Heart right ventricle (tissue), 16 donors: ENCODE measurements around the gene C1orf52. TPM values are rescaled to one million over a fixed set of nuclear protein-coding genes. Genes with fewer than 3 reads are reported as not detected.

Source experiments
- ATAC-seq, 8 donors: fragments of 200-7000 bp; cut with Tn5 transposase; one replicate each; pipeline ENCODE4 v1.9.1; 2020; ENCODE audit warnings: mild to moderate bottlenecking in 8 of 8, moderate library complexity in 8 of 8, moderate number of reproducible peaks in 1 of 8
- DNase-seq, 2 donors: peaks; one replicate each; pipeline ENCODE4 v3.0.0-alpha.2; 2020
- H3K27ac ChIP-seq, 10 donors: fragments of 200-600 bp; sonication (generic) in 2 of 10; one replicate each; pipeline versions ENCODE4 v1.5.0 to v1.8.0; 2020 to 2022; ENCODE audit warnings: mild to moderate bottlenecking in 3 of 10
- H3K27me3 ChIP-seq, 7 donors: fragments of 200-600 bp; one replicate each; pipeline ENCODE4 v1.8.0; 2021 to 2022; ENCODE audit warnings: mild to moderate bottlenecking in 2 of 7
- H3K36me3 ChIP-seq, 9 donors: fragments of 200-600 bp; sonication (generic) in 1 of 9; one replicate each; pipeline versions ENCODE4 v1.5.0 to v1.8.0; 2020 to 2022; ENCODE audit warnings: mild to moderate bottlenecking in 2 of 9
- H3K4me1 ChIP-seq, 9 donors: fragments of 200-600 bp; sonication (generic) in 1 of 9; one replicate each; pipeline versions ENCODE4 v1.5.0 to v1.8.0; 2020 to 2022; ENCODE audit warnings: mild to moderate bottlenecking in 4 of 9
- H3K4me3 ChIP-seq, 10 donors: fragments of 200-600 bp; sonication (generic) in 2 of 10; one replicate each; pipeline versions ENCODE4 v1.5.0 to v1.8.0; 2020 to 2022; ENCODE audit warnings: mild to moderate bottlenecking in 7 of 10, moderate library complexity in 2 of 10
- H3K9me3 ChIP-seq, 11 donors: fragments of 200-600 bp in 10 of 11; sonication (generic) in 2 of 11; one replicate each; pipeline versions ENCODE4 v1.5.0 to v1.8.0; 2013 to 2022; ENCODE audit warnings: mild to moderate bottlenecking in 2 of 11, control low read depth in 1 of 11, moderate library complexity in 1 of 11
- WGBS, 2 donors: extraction: QIAGEN DNeasy Blood & Tissue Kit; methylation state at CpG; one replicate each; pipeline ENCODE4 v1.1.7; 2013; ENCODE audit warnings: inconsistent platforms in 1 of 2; 5-methylcytosine and 5-hydroxymethylcytosine counted together
- intact Hi-C, 10 donors: fragments of 100-400 bp; cut with DNase I; formaldehyde crosslinking; loops; one replicate each; pipeline versions ENCODE4 v1.11.1 to v1.14.2; 2022
- polyA plus RNA-seq, 2 donors: library from polyadenylated mRNA; stranded (reverse); fragments of 200-250 nt; gene quantifications; one replicate each; pipeline ENCODE4 v1.2.3, GENCODE V29; 2013
- total RNA-seq, 10 donors: library from RNA; stranded (reverse); fragmentation: NEBNext Ultra II Directional in 3 of 10; extraction: Animal tissue kit (Norgen Biotek cat#: 25700) in 3 of 10; gene quantifications; one replicate each; pipeline versions ENCODE4 v1.2.1 to v1.2.4, GENCODE V29; 2021 to 2023
- TF ChIP-seq, protein P1 (sequence below), 9 donors: fragments of 200-600 bp; sonication (generic) in 2 of 9; IDR thresholded peaks; one replicate each; pipeline versions ENCODE4 v1.5.0 to v1.8.0; 2021 to 2022; ENCODE audit warnings: antibody characterized with exemption in 9 of 9, mild to moderate bottlenecking in 5 of 9, moderate library complexity in 1 of 9
- donor health status: Arrhythmogenic right ventricular cardiomyopathy.
- donor health status: ischemic (EF 13 %, LVEDD 7.1; RV severe dilation, severe dysfunction).
- donor health status: healthy with polysubstance abuse.
- donor health status: DM: no; HTN: yes; CAD: no.
- donor health status: DM: no; HTN: no; CAD: no.
- donor health status: ischemic (EF 25% LVEDD 6.9; RV normal size, moderate dysfunction).
- donor health status: ischemic (EF 25% LVEDD 5.7; RV mildly dilated, moderate dysfunction).
- donor health status: healthy.
- donor health status: DM: yes; HTN: yes; CAD: no.
- donor health status: Ischemic cardiomyopathy.
- donor health status: ischemic (EF 35%, LVEDD 5.7; RV mildly dilated, moderate dysfunction).
- donor health status: nonischemic (EF 11% LVEDD 7.7; RV severe dilation, severe dysfunction).
- donor health status: DM: yes; HTN: yes; CAD: no.
- donor health status: PGD.
- donor health status: ischemic (EF 29% LVEDD 5.4; RV normal size, mild dysfunction).
- donor health status: nonischemic (EF 23%, LVEDD 6.1; RV moderate dilation, normal function).

C1orf52 gene
- total and polyA plus RNA-seq, 12 donors: 12.8 to 34.4 (median 15.7) TPM

GRCh38 chr1:85202092-85202863 is 57.2 kb downstream of the C1orf52 start:
- TF ChIP-seq, protein P1, sequence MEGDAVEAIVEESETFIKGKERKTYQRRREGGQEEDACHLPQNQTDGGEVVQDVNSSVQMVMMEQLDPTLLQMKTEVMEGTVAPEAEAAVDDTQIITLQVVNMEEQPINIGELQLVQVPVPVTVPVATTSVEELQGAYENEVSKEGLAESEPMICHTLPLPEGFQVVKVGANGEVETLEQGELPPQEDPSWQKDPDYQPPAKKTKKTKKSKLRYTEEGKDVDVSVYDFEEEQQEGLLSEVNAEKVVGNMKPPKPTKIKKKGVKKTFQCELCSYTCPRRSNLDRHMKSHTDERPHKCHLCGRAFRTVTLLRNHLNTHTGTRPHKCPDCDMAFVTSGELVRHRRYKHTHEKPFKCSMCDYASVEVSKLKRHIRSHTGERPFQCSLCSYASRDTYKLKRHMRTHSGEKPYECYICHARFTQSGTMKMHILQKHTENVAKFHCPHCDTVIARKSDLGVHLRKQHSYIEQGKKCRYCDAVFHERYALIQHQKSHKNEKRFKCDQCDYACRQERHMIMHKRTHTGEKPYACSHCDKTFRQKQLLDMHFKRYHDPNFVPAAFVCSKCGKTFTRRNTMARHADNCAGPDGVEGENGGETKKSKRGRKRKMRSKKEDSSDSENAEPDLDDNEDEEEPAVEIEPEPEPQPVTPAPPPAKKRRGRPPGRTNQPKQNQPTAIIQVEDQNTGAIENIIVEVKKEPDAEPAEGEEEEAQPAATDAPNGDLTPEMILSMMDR (IDR thresholded peaks at IDR 0.05): no peak
- WGBS, 2 donors: 11 to 14% methylated on average over 14 of the region's 14 CpGs
- ATAC-seq (peak in 2 of 8 donors; percentile 1), DNase-seq (no peak)
- H3K4me3 ChIP-seq: peak overlapping the region; percentile 47 to 85 (median 74)
- H3K36me3 ChIP-seq: no peaks in the 10 kb centered on the region
- H3K27ac ChIP-seq: peak overlapping the region; percentile 79 to 96 (median 95)
- H3K4me1 ChIP-seq: peaks cover 0 to 18% (median 8%) of the 10 kb centered on the region in 9 donors
- intact Hi-C loops: loop anchor here in 1 of 10 donors (5.0 kb wide), 1 partner anchor 65 kb away; no protein-coding TSS in a partner anchor
- H3K27me3 ChIP-seq: peaks cover 0 to 79% (median 24%) of the 10 kb centered on the region in 7 donors
- no peaks in the 10 kb centered on the region for H3K9me3 ChIP-seq

- H3K4me3 ChIP-seq: peak overlapping the region; percentile 47 to 85 (median 74)
- TF ChIP-seq, protein P1 (IDR thresholded peaks at IDR 0.05): peak in 2 of 9 donors; percentile 9 to 17
- H3K27me3 ChIP-seq: peaks cover 0 to 79% (median 24%) of the 10 kb centered on the region in 7 donors
- H3K4me1 ChIP-seq: peaks cover 0 to 18% (median 8%) of the 10 kb centered on the region in 9 donors
- peak overlapping the region; percentile 79 to 96 (median 95) for H3K27ac ChIP-seq
- intact Hi-C loops: loop anchor here in 2 of 10 donors (2.0 to 5.0 kb wide), 2 partner anchors 23 to 64 kb away; no protein-coding TSS in a partner anchor
- H3K36me3 ChIP-seq: no peaks in the 10 kb centered on the region
- 0 to 1% methylated on average over 66 to 81 of the region's 81 CpGs for WGBS, 2 donors
- no peaks in the 10 kb centered on the region for H3K9me3 ChIP-seq
- peak; percentile 57 to 68 for DNase-seq
- peak; percentile 83 to 91 (median 88) for ATAC-seq
Observed at GRCh38 chr1:85201340-85202091, 57.9 kb downstream of the C1orf52 start.

DNA sequence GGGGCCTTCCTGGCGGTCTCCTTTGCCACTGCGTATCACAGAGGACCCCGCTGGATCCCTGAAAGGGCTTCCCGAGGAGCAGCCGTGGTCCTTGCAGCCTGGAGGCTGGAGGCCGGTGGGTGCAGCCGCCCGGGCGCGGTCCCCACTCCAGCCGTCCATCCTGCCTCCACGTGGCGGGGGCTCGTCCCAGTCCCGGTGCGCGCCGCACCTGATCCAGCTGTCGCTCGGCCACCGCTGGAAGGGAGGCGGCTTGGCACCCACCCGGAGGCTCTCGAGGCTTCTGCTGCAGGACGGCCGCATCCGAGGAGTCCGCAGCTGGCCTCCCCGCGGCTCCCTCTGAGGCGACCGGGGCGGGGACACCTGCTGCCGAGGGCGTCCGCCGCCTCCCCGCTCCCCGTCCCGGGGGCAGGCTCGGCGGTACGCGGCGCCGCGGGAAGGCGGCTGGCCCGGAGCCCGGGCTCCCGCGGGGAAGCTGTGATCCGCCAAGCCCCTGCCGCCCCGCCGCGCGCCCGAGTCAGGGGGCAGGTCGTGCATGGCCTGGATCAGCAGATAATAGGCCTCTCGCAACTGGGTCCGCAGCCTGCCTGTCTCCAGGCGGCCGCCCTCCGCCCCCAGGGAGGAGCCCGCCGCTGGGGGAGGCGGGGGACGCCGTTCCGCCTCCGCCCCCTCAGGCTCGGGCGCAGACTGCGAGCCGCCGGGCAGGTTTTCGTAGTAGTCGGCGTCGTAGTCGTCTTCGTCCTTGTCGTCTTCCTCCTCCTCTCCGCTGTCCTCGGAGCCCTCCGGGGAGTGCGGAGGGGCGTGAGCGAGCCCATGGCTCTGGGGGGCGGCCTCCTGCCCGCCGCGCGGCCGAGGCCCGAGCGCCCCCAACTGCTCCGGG is 58.8 kb downstream of the C1orf52 start, which contains the start of gene SYDE2:
TSS of gene SYDE2 (minus strand) at position 554 of the 877 bp plus-strand sequence. CDS start at position 534, 20 bp downstream.
- peak; percentile 91 to 95 (median 94) for ATAC-seq
- TF ChIP-seq, protein P1 (IDR thresholded peaks at IDR 0.05): no peak
- Histone ChIP-seq H3K36me3 (no peaks in the 10 kb centered on the region), H3K27me3 (peaks cover 0 to 74% (median 24%) of the 10 kb centered on the region in 7 donors), H3K4me1 (peaks cover 0 to 26% (median 10%) of the 10 kb centered on the region in 9 donors), H3K9me3 (no peaks in the 10 kb centered on the region), H3K4me3 (peak within 1 kb of the TSS; percentile 47 to 85 (median 74)), H3K27ac (peak within 1 kb of the TSS; percentile 79 to 96 (median 95))
- peak; percentile 67 to 77 for DNase-seq
- WGBS, 2 donors: 0 to 1% methylated on average over 95 to 99 of the region's 99 CpGs
- intact Hi-C loops: loop anchor here in 2 of 10 donors (2.0 to 5.0 kb wide), 2 partner anchors 24 to 63 kb away; no protein-coding TSS in a partner anchor

Other genes starting within 250 kb of the C1orf52 start
- under 1 TPM in 9 of 10 donors, not detected in 1; 0.13 to 0.92 (median 0.28) TPM for gene MCOLN3, start 211.2 kb downstream of the C1orf52 start, total RNA-seq
- gene MCOLN3, start 211.2 kb downstream of the C1orf52 start, polyA plus RNA-seq: 1 to 10 TPM in 1 of 2 donors, under 1 TPM in 1; 0.13 to 2.7 TPM
- gene SYDE2, start 58.6 kb downstream of the C1orf52 start, total RNA-seq: 10 to 100 TPM; 16.1 to 24.7 (median 21.4) TPM
- 1 to 10 TPM; 1.1 to 3.0 TPM for gene SYDE2, start 58.6 kb downstream of the C1orf52 start, polyA plus RNA-seq
- 10 to 100 TPM in 3 of 10 donors, 1 to 10 TPM in 7; 6.2 to 15.3 (median 9.4) TPM for gene BCL10, start 17.0 kb upstream of the C1orf52 start, total RNA-seq
- 1 to 10 TPM; 4.1 to 4.3 TPM for gene BCL10, start 17.0 kb upstream of the C1orf52 start, polyA plus RNA-seq
- gene DDAH1, start 205.5 kb upstream of the C1orf52 start, total RNA-seq: 10 to 100 TPM in 7 of 10 donors, 1 to 10 TPM in 3; 5.4 to 29.0 (median 19.0) TPM
- gene DDAH1, start 205.5 kb upstream of the C1orf52 start, polyA plus RNA-seq: 10 to 100 TPM in 1 of 2 donors, 1 to 10 TPM in 1; 2.7 to 11.0 TPM